Embryonic facial prominence (tissue), 1 donor: Measurements from ENCODE around the gene MPEG1.

Experiments
- DNase-seq: peaks from one replicate; pipeline ENCODE4 v3.0.0-alpha.2; 2016; ENCODE audit errors: extremely low spot score

MPEG1 gene

DNA sequence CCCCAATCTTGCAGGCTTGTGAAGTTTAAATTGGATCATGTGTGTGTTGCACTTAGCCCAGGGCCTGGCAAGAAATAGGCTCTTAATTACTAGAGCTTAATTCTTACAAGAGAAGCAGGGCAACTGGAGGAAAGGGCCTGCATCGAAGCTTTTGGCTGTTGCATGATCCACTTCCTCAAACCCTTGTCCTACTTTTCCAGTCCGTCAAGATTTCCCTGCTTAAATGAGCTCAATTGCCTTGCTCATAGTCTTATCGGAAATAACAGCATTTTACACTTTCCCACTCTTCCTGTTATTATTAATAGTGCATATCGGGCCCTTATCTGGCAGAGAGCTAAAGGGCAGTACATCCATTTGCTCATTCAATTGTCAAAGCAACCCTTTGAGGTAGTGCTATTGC is 22.7 kb downstream of the MPEG1 start:
- no peak for DNase-seq

- DNase-seq: no peak
Measured at GRCh38 chr11:59188954-59189353, 23.8 kb downstream of the MPEG1 start.

GRCh38 chr11:59187587-59187986 is 25.1 kb downstream of the MPEG1 start:
- no peak for DNase-seq

DNA sequence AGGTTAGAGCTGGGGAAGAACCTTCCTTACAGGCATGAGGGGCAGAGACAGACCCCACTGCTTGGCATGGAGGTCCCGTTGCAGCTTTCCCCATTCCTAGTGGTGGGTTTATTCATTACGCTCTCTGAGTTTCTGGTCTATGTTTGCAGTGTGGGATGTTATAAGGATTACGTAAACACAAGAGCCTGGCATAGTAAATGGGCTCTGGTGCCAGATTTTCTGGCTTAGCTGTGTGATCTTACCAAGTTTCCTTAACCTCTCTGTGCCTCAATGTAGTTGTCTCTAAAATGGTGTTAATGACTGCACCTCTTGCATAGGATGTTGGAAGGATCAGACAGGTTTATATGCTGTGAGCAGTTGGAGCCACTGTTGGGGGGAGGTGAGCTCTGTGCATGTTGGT is 25.7 kb downstream of the MPEG1 start:
- no peak for DNase-seq

DNA sequence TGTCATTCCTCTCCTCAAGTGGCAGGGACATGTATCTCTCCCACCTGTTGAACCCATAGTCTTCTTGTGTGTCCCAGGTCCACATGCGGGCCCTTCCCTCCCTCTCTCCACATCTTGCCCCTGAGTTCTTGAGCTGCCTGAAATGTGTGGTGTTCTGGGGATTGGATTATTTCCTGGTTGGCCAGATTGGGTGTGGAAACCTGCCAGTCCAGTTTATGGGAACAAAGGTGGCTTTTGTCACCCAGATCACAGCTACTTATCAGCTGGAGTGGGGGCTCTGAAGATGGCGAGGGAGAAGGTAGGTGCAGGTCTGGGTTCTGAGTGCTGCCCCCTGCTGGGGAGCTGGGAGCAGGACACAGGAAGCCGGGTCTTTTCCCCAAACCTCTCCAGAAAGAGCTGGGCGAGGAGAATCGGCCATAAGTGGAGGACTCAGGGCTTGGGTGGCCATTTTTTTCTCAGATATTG is 26.6 kb downstream of the MPEG1 start:
- no peak for DNase-seq

DNA sequence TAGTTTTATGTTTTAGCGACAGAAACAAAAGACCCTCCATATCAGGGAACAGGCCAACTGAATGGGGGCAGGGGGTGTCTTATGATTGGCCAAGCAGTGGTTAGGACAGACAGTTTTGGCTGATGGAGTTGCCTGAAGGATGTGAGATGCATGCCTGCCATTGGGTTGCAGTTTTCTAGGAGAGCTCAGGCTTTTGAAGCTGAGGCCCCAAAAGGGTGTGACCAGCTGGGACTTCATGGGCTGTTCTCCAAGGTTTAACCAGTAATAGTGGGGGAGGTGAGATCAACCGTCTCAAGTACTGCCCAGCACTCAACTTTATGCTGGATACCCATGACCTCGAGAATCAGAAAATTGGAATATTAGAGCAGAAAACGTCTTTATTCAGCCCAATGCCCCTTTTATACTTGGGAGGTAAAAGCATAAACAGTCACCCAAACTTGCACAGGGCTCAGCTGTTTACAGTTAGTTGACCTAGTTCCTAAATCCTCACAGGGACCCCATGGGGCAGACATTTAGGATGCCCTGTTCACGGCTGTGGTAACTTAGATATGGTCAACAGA is 27.3 kb downstream of the MPEG1 start:
- no peak for DNase-seq

- DNase-seq: no peak
Measured at GRCh38 chr11:59184691-59185339, 27.9 kb downstream of the MPEG1 start.

- no peak for DNase-seq
Measured at GRCh38 chr11:59183771-59184170, 29.0 kb downstream of the MPEG1 start.

GRCh38 chr11:59182457-59183151 is 30.1 kb downstream of the MPEG1 start:
- DNase-seq: no peak

GRCh38 chr11:59181746-59182456 is 30.8 kb downstream of the MPEG1 start:
- DNase-seq: no peak

DNA sequence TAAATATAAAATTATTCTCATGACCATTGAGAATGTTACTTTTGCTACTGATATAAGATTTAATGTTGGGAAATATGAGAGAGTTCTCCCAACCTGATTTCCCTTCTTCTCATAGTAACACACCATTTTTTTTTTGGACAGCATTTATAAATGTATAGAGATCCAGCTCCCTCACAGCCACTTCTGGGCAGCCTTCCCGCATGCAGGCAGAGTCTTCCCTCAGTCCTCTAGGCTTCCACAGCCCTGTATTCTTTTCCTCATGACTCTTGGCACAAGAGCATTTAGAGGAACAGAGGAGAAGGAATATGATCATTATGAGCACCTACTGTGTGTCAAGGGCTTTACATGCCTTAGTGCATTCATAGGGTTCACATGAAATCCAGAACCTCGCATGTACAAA is 31.8 kb downstream of the MPEG1 start:
- DNase-seq: no peak

- no peak for DNase-seq
Measured at GRCh38 chr11:59180168-59180776, 32.5 kb downstream of the MPEG1 start.

DNA sequence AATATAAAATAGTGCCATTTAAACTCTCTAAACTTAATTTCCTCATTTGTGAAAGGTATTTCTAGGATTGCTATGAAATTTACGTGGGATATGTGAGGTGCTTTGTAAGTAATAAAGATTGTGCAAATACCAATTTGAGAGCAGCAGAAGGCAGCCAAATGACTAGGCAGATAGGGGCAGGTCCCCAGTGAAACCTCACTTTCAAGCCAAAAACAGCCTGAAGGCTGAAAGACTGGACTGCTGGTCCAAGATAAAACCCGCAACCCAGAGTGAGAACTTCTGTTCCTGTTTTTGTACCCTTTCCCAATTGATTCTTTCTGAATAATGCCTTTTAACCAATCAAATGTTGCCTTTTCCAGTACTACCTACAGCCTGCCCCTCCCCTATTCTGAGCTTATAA is 33.6 kb downstream of the MPEG1 start:
- DNase-seq: no peak

- DNase-seq: no peak
Measured at GRCh38 chr11:59178402-59178801, 34.3 kb downstream of the MPEG1 start.

DNA sequence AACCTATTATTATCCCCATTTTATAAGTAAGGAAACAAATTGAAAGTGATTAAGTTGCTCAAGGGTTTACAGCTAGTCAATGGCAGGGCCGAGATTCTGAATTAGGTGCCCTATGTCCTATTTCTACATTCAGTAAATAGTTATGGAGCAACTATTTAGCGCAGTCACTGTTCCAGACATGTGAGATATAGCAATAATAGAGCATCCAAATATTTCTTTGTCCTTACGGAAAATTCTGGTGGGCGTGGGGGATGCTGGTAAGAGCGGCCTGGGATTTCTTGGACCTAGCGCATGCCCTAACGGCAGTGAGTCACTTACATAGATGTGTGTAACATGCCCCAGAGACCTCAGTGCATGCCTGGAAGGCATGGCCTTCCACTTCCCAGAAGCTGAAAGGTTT is 36.4 kb downstream of the MPEG1 start:
- DNase-seq: no peak

- no peak for DNase-seq
Measured at GRCh38 chr11:59175091-59175501, 37.6 kb downstream of the MPEG1 start.

DNA sequence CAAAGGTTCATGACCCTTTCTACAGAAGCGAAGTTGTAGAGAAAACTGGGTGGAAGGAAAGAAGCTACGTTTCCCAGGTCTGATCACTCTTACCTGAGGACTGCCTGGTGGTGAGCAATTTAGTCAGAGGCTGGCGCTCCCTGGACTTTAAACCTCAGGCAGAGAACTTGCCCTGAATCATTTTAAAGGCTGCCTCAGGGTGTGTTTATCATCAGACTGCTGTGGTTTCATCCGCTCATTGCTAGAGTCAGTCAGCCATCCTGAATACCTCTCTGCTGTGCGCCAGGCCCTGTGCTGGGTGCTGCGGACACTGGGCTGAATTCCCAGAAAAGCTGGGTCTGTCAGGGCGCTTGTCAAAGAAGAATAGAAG is 38.1 kb downstream of the MPEG1 start:
- DNase-seq: no peak

GRCh38 chr11:59173964-59174663 is 38.6 kb downstream of the MPEG1 start:
- no peak for DNase-seq

- DNase-seq: no peak
Measured at GRCh38 chr11:59173080-59173963, 39.4 kb downstream of the MPEG1 start.

- DNase-seq: no peak
Measured at GRCh38 chr11:59172345-59173079, 40.2 kb downstream of the MPEG1 start.
